ENCODE results near the gene TLR1.

GRCh38 chr4:38800961-38801450 is 3.6 kb downstream of the TLR1 start:
- TF ChIP-seq MAX (IDR thresholded peaks at IDR 0.05) (no peak), TCF12 (IDR thresholded peaks at IDR 0.05; ENCODE audit: low read depth) (no peak), REST (IDR thresholded peaks at IDR 0.05; ENCODE audit: low read depth) (no peak), CREB1 (IDR thresholded peaks at IDR 0.05; ENCODE audit: low read depth) (no peak), EP300 (IDR thresholded peaks at IDR 0.05; ENCODE audit: borderline replicate concordance) (no peak), ZBTB7A (IDR thresholded peaks at IDR 0.05; ENCODE audit: low read depth) (no peak), USF1 (IDR thresholded peaks at IDR 0.05) (no peak), FOXM1 (IDR thresholded peaks at IDR 0.05; ENCODE audit: borderline replicate concordance, low read depth) (no peak), TAF1 (IDR thresholded peaks at IDR 0.05; ENCODE audit: low read depth) (no peak), RAD21 (IDR thresholded peaks at IDR 0.05; ENCODE audit: low read depth) (no peak), YY1 (IDR thresholded peaks at IDR 0.05; ENCODE audit: low read depth) (no peak), CEBPB (IDR thresholded peaks at IDR 0.05) (no peak)
